ENCODE measurements around the gene FAM76A.
"Not testable (repeated sequence)": the region's sequence is repeated elsewhere in the genome, so short reads cannot be mapped to it uniquely, and the experiment has no call there.

Gene FAM76A

DNA sequence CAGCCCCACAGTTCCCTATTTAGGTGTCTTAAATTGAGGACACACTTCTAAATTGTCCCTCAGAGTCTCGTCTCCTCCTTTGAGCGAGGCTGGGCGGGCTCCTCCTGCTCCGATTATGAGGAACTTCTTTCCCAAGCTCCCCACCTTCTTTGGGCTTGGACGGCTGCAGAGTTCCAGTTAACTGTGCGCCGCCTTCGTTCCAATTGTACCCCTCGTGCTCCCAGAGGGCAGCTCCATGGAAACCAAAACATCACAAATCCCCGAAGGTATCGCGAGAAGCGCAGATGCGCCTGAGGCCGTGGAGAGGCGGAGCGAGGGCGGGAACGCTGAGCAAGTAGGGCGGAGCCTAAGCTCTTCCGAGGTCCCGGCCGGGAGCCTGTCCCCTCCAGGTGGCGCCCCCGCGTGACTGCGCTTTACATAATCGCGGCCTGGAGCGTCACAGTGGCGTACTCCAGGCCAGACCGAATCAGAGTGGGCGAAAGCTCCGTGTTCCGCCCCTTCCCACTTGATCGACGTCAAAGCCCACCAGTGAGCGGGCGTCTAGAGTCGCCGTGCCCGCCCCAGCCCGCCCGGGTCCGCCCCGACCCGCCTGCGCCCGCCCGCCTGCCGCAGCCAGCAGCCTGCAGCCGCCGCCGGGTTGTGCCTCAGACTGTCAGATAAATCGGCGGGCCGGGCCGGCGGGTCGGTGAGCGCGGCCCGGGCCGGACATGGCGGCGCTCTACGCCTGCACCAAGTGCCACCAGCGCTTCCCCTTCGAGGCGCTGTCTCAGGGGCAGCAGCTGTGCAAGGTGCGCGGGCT is at the start of gene FAM76A:
FAM76A (plus strand) TSS at position 588 of the 799 bp plus-strand sequence; CDS start at position 708, 120 bp downstream.
- DNase-seq: peak; percentile 99

DNA sequence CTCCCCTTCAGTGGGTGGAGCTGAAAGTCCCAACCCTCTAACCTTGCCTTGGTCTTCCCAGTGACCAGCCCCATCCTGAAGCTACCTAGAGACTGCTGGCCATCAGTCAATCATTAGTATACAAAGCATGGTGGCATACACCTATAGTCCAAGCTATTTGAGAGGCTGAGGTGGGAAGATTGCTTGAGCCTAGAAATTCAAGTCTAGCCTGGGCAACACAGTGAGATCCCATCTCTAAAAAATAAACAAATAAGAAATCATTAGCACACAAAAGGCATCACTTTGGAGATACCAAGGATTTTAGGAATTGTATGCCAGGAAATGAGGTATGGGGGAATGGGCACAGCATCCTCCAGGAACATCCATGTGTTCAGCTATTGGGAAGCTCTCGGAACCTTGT is 49.4 kb upstream of the FAM76A start:
- DNase-seq: no peak

DNA sequence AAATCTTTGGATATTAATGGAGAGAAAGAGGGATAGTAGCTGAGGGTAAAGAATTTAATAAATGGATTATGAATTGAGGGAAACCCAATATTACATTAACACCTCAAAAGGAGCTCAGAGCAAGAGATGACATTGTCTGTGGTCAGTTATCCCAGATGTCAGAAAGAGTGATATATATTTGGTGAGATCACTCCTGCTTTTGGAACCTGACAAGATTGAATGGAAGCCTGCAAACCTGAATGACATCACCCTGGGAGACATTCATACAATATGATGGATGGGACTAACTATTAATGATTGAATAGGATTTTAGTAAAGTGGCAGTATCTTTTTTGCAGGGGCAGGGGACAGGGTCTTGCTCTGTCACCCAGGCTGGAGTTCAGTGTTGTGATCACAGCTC is 47.0 kb upstream of the FAM76A start:
- DNase-seq: no peak

DNA sequence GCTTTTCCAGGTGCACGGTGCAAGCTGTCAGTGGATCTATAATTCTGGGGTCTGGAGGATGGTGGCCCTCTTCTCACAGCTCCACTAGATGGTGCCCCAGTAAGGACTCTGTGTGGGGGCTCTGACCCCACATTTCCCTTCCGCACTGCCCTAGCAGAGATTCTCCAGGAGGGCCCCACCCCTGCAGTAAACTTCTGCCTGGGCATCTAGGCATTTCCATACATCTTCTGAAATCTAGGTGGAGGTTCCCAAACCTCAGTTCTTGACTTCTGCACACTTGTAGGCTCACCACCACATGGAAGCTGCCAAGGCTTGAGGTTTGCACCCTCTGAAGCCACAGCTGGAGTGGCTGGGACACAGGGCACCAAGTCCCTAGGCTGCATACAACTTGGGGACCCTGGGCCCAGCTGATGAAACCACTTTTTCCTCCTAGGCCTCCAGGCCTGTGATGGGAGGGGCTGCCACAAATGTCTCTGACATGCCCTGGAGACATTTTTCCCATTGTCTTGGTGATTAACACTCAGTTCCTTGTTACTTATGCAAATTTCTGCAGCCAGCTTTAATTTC is 45.5 kb upstream of the FAM76A start:
- DNase-seq: not testable (repeated sequence)

DNA sequence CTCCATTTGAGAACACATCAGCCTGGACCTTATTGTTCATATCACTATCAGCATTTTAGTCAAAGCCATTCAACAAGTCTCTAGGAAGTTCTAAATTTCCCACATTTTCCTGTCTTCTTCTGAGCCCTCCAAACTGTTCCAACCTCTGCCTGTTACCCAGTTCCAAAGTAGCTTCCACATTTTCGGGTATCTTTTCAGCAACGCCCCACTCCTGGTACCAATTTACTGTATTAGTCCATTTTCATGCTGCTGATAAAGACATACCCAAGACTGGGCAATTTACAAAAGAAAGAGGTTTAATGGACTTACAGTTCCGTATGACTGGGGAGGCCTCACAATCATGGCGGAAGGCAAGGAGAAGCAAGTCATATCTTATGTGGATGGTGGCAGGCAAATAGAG is 44.2 kb upstream of the FAM76A start:
- not testable (repeated sequence) for DNase-seq

DNA sequence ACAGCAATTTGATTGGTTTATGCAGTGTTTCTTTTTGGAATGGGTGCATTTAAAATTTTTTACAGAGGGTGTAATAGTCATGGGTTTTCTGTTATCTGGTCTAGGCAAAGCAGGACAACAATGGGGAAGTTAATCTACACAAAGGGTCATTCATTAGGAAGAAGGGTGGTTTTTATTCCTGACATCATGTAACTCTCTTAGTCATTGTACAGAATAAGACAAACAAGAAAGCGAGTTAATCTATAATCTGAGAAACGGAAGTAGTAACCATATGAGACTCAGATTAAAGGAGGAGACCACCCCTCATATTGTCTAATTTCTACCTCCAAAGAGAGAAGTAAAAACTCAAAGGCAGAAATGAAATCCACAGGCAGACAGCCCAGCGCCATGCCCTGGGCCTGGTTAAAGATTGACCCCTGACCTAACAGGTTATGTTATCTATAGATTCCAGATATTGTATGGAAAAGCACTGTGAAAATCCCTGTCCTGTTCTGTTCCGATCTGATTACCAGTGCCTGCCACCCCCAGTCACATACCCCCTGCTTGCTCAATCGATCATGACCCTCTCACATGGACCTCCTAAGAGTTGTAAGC is 43.3 kb upstream of the FAM76A start:
- DNase-seq: no peak

DNA sequence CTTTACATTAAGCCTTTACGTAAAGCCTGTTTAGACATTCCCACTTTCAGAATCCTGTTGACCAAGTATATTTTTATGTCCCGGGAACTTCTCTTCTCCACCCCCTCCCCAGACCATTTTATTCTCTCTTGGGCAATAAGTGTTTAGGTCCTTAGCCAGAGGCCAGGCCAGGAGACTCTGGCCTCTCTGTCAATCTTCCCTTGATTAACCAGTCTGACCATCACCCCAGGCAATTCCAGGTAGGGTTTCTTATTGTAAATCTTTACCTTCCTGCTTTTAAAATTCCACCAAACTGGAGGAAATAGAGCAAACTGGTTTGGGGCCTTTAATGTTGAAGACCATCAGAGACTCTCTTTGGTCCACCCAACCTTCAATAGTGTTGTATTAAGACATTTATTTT is 41.6 kb upstream of the FAM76A start:
- no peak for DNase-seq

DNA sequence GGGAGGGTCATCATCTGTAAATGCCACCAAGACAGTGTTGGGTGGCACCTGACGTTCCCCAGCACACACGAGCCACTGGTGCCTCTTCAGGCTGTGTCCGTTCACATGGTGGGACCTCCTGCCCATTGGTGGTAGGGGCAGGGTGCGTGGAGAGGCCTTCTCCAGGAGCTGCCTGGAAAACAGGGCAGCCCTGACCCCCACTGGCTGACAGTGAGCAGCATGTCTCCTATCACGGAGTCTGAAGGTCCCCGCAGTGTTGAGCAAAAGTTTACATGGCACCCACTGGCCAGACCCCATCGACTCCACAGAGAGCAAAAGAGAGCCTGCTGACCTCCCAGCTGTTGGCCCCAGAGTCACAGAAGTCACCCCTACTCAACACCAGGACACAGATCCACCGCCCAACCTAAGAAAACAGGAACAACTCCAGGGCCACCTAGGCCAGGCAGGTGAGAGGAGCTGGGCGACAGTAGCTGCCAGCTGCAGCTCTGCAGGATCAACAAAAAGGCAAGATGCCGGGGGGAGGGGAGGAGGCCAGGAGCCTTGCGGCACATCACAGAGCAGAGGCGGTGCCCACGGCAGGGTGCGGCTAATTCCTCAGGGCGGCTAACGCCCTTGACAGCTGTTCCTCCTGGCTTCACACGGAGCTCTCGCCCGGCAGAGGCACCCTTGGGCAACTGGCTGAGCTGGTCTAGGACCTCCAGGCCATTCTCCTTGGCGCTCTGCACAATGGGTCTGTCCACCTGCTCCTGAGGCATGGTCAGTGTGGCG is 39.4 kb upstream of the FAM76A start:
- DNase-seq: no peak

DNA sequence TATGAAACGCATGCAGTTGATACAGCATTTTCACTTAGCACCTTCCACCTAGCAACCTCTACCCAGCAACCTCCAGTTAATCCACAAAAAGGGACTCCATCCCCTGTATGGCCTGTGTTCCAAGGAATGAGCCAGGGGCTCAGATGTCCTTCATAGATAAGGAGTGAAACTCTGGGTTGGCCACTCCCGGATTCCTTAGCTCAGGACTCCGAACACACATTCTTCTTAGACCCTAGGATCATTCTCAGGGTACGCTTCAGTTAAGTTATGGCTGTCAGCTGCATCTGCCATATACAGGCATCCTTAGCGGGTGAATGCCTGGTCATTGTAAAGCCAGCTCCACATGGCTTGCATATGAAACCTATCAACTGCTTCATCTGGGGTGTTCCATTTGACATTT is 37.9 kb upstream of the FAM76A start:
- DNase-seq: no peak

DNA sequence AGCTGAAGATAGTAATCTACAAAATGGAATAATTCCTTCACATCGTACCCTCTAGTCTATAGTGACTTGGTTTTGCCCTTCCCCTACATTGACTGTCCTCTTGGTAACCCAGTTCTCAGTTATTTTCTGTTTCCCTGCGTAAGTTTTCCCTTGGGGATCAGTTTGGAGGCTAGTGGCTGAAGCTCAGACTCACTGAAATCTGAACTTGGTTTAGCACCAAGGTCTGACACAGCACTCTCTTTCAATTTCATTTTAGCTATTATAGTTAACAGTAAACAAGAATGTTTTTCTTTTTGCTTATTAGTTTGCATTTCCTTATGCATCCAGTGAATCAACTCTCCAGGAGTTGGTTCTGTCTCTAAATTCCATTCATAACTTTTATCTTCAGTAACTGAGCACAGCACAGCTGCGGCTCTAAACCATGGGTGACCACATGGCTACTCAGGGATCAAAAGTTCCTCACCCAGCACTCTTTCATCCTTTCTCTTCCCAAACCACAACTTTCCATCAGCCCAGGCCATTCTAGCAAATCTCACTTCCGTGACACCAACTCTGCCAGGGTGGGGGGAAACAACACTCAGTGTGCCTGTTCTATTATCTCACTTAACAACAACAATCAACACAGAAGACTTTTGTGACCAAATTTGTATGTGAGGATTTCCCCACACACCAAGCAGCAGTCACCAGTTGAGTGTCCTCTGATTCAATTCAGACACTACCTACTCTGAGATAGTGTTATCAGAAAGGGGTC is 36.2 kb upstream of the FAM76A start:
- no peak for DNase-seq

DNA sequence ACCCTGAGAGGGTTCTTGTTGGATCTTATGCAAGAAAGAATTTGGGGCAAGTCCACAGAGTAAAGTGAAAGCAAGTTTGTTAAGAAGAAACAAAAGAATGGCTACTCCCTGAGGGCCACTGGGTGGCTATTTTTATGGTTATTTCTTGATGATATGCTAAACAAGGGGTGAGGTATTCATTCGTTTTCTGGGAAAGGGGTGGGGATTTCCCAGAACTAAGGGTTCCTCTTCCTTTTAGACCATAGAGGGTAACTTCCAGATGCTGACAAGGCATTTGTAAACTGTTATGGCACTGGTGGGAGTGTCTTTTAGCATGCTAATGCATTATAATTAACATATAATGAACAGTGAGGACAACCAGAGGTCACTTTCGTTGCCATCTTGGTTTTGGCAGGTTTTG is 35.6 kb upstream of the FAM76A start:
- no peak for DNase-seq

DNA sequence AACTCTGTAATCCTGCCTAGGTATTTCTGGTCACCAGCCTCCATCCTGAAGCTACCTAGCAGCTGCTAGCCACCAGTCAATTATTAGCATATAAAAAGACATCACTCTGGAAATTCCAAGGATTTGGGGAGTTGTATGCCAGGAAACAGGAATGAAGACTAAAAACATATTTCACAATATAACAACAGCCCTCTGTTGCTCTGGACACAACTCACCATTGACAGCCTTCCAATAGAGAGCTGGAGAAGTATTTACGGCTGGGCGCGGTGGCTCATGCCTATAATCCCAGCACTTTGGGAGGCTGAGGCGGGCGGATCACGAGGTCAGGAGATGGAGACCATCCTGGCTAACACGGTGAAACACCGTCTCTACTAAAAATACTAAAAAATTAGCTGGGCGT is 28.9 kb upstream of the FAM76A start:
- DNase-seq: not testable (repeated sequence)

DNA sequence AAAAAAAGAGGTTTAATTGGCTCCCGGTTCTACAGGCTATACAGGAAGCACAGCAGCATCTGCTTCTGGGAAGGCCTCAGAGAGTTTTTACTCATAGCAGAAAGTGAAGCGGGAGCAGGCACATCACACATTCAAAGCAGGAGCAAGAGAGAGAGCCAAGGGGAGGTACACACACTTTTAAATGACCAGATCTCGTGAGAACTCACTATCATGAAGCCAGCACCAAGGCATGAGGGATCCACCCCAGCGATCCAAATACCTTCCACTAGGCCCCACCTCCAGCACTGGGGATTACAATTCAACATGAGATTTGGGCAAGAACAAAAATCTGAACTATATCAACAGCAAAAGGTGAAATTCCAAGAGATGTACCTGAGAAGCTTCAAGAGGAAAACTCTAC is 20.8 kb upstream of the FAM76A start:
- no peak for DNase-seq

DNA sequence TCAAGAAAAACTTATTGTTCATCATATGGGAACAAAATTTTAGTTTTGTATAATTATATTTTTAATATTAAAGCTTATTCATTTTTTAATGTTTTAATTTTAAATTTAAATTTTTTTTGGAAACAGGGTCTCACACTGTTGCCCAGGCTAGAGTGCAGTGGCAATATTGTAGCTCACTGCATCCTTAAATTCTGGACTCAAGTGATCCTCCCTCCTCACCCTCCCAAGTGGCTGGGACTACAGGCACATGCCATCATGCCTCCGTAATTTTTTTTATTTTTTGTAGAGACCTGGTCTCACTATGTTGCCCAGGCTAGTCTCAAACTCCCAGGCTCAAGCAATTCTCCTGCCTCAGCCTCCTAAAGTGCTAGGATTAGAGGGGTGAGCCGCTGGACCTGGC is 20.2 kb upstream of the FAM76A start:
- DNase-seq: no peak

DNA sequence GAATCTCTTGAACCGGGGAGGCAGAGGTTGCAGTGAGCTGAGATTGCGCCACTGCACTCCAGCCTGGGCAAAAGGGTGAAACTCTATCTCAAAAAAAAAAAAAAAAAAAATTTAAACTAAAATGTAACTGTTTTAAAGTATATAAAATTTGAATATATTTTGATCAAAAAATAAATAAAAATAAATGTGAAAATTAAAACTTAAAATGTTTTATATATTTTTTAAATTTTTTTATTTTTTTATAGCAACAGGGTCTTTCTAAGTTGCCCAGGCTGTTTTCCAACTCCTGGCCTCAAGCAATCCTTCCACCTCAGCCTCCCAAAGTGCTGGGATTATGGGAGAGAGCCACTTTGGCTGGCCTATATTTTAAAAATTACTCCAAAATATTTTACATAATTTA is 15.2 kb upstream of the FAM76A start:
- no peak for DNase-seq

DNA sequence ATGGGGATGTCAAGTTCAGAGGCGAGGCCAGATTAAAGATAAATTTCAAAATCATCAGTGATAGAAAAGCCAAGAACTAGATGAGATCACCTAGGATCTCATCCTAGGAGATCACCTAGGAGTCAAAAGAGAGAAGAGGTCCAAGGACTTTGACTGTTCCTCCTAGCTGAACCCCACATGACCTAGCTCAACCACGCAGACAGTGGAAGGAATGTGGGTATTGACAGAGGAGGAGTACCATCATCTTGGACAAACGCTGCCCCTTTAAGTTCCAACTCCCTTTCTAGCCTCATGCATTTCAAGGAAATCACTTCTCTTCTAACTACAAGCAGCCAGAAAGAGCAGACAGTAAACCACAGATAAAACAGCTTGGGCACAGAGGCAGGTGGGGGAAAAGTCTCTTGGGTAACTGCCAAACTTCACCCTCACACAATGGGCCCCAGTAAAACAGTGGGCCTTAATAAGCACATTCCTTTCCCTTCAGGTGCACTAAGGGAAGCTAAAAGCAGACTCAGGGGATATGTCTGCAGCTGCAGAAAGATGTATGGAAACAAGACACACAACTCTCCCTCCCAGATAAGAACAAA is 12.5 kb upstream of the FAM76A start:
- no peak for DNase-seq

DNA sequence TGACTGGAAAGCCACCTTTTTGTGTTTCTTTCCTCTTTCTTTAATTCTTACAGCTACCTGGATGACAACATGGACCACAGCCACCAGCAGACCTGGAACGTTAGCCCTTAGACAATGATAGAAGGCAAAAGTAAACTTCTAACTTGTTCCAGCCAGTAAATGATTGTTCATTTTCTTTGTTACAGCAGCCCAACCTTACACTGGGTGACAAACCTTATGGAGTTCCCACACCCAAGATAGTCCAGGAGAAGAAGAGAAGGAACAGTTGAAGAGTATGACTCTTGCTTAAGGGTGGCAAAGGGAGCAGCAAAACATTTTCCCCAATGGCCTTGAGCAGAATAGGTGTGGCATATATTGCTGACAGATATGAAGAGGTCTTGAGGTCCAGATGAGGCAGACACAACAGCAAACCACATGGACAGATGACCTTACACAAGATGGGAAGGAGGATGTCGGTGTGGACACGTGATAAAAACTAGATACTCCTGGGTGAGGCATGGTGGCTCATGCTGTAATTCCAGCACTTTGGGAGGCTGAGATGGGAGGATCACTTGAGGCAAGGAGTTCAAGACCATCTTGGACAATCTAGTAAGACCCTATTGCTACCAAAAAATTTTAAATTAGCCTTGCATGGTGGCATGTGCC is 11.8 kb upstream of the FAM76A start:
- no peak for DNase-seq

DNA sequence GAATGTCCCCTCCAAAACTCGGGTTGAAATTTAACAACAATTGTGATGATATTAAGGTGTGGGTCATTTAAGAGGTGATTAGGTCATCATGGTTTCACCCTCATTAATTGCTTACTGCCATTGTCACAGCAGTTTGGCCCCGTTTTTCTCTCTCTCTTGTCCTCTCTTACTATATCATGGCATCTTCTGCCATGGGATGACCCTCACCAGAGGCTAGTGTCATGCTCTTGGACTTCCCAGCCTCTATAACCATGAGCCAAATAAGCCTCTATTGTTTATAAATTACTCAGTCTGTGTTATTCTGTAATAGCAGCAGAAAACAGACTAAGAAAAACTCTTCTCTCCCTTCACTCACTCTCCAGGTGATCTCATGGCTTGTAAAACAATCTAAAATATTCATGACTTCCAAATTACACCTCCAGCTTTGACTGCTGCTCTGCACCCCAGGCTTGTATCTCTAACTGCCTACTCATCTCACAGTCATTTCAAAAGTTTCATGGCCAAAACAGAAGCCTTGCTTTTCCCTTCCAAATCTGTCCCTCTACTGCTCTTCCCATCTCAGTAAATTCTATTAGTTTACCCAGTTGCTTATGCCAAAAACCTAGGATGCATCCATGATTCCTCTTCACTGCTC is 9.4 kb upstream of the FAM76A start:
- no peak for DNase-seq

DNA sequence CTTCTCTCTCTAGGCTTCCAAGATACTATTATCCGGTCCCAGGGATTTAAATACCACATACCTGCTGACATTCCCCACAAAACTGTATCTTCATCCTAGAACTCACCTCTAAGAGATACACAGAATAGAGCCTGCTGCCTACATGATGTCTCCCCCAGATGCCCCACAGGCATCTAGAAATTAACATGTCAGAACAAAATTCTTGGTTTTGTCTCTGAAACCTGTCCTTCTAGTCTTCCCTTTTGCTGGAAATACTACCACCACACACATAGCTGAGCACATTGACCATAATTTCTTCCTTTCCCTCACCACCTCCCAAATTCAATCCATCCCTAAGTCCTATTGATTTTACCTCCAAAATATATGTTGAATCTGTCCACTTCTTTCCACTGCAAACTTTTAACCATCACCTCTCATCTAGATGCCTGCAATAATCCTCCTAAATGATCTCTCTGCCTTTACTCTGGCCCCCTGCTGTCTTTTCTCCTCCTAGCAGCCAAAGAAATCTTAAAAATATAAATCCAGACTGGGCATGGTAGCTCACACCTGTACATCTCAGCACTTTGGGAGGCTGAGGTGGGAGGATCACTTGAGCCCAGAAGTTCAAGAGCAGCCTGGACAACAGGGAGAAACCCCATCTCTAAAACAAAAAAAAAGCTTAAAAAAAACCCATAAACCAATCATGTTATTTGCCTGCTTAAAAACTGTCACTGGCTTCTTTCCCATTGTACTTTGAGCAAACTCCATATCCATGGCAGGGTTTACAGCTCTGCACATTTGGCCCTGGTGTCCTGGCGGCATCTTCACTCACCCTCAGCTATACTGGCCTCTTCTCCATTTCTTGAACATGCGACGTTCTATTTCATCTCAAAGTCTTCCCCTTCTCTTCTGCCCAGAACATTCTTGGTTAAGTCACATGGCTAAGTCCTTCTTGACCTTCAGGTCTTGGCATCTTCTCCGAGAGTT is 6.2 kb upstream of the FAM76A start:
- DNase-seq: no peak

DNA sequence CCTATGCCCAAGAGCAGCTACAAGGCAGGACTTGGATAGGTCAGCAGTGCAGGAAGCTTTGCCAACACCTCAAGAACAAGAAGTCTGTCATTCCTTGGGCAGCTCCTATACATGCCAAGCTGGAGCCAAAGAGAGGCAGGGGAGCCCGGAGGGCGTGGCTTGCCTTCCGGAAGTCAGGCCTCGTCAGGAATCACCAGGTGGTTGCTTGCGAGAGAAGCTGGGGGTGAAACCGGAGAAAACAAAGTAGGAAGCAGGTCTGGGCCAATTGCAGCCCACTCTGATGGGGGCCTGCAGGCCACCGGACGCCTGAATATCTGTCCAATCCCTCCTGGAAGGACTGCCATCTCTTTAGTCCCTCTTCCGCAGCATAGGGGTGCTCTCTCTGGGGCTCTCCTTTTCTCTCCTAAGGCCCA is 794 bp upstream of the FAM76A start:
- peak; percentile 9 for DNase-seq
